Peyer's patch (tissue), 4 donors: ENCODE measurements around the gene PRKCH.

ENCODE experiments used
- CTCF ChIP-seq, 6 experiments: fragments of 450-650 bp in 4 of 6; fragments of 200-600 bp in 2 of 6; sonication (generic) in 1 of 6; IDR thresholded peaks; one replicate each; pipeline ENCODE4 v1.5.1; 2017 to 2019; ENCODE audit warnings: antibody characterized with exemption in 6 of 6, mild to moderate bottlenecking in 3 of 6, moderate library complexity in 1 of 6
- POLR2A ChIP-seq, 2 donors: fragments of 450-650 bp; IDR thresholded peaks; one replicate each; pipeline ENCODE4 v1.5.1; 2017; ENCODE audit warnings: antibody characterized with exemption in 2 of 2, mild to moderate bottlenecking in 2 of 2, moderate library complexity in 2 of 2

DNA sequence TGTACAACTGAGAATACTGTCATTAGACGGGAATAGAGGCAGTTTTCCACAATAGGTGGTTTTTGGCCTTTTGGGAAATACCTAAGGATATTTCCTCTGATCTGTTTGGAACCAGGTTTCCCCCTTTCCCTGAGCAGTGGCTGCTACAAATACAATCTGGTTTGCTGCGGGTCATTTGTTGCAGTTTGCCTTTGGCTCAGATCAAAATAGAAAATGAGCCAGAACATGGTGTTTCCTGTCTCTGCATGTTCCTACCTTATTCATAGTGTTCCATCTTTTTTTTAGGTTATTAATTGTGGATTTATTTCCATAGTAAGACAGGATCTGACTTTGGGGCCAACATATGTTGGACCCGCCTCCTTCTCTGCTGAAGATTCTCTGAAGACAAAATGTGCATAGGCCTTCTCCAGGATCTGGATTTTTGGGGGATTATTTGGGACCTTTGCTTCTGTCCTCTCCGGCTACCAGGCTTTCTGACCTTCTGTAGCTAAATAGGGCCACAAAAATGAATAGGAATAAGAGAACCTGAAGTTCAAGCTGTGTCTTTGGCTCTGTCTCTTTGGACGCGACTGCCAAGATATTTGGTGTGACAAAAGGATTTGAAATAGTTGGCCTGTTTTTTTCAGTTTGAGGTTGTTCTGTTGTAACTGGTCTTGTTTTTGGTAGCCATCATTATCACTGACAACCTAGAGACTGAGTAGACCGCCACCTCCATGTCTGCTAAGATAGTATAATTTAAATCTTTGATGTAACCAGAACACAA lies 146.9 kb downstream of the PRKCH start:
- TF ChIP-seq CTCF (IDR thresholded peaks at IDR 0.05) (no peak), POLR2A (IDR thresholded peaks at IDR 0.05) (no peak)
